Peyer's patch (tissue), 4 donors: Measurements from ENCODE around the gene SLC39A11.

Experiments used
- POLR2A ChIP-seq, 2 donors: fragments of 450-650 bp; IDR thresholded peaks; one replicate each; pipeline ENCODE4 v1.5.1; 2017; ENCODE audit warnings: antibody characterized with exemption in 2 of 2, mild to moderate bottlenecking in 2 of 2, moderate library complexity in 2 of 2
- TF ChIP-seq, protein P1 (sequence below), 6 experiments: fragments of 450-650 bp in 4 of 6; fragments of 200-600 bp in 2 of 6; sonication (generic) in 1 of 6; IDR thresholded peaks; one replicate each; pipeline ENCODE4 v1.5.1; 2017 to 2019; ENCODE audit warnings: antibody characterized with exemption in 6 of 6, mild to moderate bottlenecking in 3 of 6, moderate library complexity in 1 of 6

DNA sequence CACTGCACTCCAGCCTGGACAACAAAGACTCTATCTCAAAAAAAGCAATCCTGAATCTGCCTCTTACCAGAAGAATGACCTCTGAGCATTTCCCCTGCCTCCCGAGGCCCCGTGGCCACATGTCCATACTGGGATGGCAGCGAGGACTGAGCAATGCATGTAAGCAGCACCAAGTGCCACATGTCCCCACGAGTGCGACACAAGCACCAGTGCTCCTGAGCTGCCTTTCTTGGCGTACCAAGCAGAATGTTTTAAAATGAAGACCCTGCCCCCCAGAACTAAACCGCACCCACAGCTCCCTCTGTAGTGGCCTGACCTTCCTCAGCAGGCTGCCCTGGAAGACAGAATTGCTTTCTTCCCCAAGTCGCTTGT is 373.3 kb downstream of the SLC39A11 start:
- no peak for TF ChIP-seq POLR2A (IDR thresholded peaks at IDR 0.05)
- TF ChIP-seq, protein P1, sequence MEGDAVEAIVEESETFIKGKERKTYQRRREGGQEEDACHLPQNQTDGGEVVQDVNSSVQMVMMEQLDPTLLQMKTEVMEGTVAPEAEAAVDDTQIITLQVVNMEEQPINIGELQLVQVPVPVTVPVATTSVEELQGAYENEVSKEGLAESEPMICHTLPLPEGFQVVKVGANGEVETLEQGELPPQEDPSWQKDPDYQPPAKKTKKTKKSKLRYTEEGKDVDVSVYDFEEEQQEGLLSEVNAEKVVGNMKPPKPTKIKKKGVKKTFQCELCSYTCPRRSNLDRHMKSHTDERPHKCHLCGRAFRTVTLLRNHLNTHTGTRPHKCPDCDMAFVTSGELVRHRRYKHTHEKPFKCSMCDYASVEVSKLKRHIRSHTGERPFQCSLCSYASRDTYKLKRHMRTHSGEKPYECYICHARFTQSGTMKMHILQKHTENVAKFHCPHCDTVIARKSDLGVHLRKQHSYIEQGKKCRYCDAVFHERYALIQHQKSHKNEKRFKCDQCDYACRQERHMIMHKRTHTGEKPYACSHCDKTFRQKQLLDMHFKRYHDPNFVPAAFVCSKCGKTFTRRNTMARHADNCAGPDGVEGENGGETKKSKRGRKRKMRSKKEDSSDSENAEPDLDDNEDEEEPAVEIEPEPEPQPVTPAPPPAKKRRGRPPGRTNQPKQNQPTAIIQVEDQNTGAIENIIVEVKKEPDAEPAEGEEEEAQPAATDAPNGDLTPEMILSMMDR (IDR thresholded peaks at IDR 0.05) = no peak
